ENCODE data around the gene FAM171A2. TPM values are rescaled to one million over a fixed set of nuclear protein-coding genes. Genes with fewer than 3 reads are reported as not detected.

The FAM171A2 gene
- total and polyA plus RNA-seq, 2 donors (not counting 1 experiment from before 2014, with no cell fraction given): 1.7 to 5.0 TPM

- H3K9ac ChIP-seq (ENCODE audit: insufficient read depth, low read length): no peak overlapping the region
- peaks cover 5% of the 10 kb centered on the region for H3K4me1 ChIP-seq (ENCODE audit: control insufficient read depth, extremely low read depth, insufficient read depth, low read length)
- H3K27me3 ChIP-seq (ENCODE audit: control insufficient read depth, insufficient read depth, low read length): no peaks in the 10 kb centered on the region
- H3K4me3 ChIP-seq (replicated peaks in 1 of 4; ENCODE audit: control extremely low read depth in 1 of 4, insufficient read depth in 1 of 4, low read depth in 3 of 4, low read length in 4 of 4): no peak overlapping the region
- no peak overlapping the region for H3K27ac ChIP-seq (ENCODE audit: insufficient read depth, low read length)
- H3K4me2 ChIP-seq (ENCODE audit: extremely low read depth, insufficient read depth, low read length): no peak overlapping the region
- H3K36me3 ChIP-seq (ENCODE audit: control insufficient read depth, insufficient read depth, low read length): no peaks in the 10 kb centered on the region
- no peak overlapping the region for H2AFZ ChIP-seq (ENCODE audit: low read length)
- no peak for TF ChIP-seq CTCF (conservative IDR thresholded peaks at IDR 0.05 in 1 of 2, IDR thresholded peaks at IDR 0.05 in 1 of 2; ENCODE audit: low read depth in 1 of 2, low read length in 2 of 2)
- TF ChIP-seq EZH2 (IDR thresholded peaks at IDR 0.05; ENCODE audit: low read length, missing control alignments): no peak
- no peak for DNase-seq (ENCODE audit: low read depth in 2 of 2)
- H4K20me1 ChIP-seq (ENCODE audit: control insufficient read depth, extremely low read depth, insufficient read depth, low read length): no peaks in the 10 kb centered on the region
- no peaks in the 10 kb centered on the region for H3K79me2 ChIP-seq (ENCODE audit: control insufficient read depth, insufficient read depth, low read length)
- H3K9me3 ChIP-seq (ENCODE audit: control insufficient read depth, insufficient read depth, low read depth, low read length): no peaks in the 10 kb centered on the region
Measured at GRCh38 chr17:44358066-44358465, 5.6 kb downstream of the FAM171A2 start.

DNA sequence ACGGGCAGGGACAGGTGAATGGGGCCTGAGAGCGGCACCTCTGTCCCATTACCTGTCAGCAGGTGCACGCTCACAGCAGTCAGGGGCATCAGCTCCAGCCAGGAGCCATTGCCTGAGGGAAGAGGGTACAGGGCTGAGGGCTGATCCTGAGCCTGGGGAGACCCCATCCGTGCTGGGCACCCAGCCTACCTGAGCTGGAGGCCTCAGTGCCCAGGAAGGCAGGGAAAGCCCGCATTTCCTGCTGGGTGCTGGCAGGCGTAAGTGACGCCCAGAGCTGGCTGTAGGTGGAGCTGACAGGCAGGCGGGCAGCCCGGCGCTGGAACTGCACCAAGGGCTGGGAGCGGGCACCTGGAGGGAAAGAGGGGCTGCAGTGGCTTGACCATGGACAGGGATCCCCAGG, 7.4 kb downstream of the FAM171A2 start:
- H4K20me1 ChIP-seq (ENCODE audit: control insufficient read depth, extremely low read depth, insufficient read depth, low read length): no peaks in the 10 kb centered on the region
- TF ChIP-seq EZH2 (IDR thresholded peaks at IDR 0.05; ENCODE audit: low read length, missing control alignments) (no peak), CTCF (conservative IDR thresholded peaks at IDR 0.05 in 1 of 2, IDR thresholded peaks at IDR 0.05 in 1 of 2; ENCODE audit: low read depth in 1 of 2, low read length in 2 of 2) (no peak)
- H3K9me3 ChIP-seq (ENCODE audit: control insufficient read depth, insufficient read depth, low read depth, low read length): no peaks in the 10 kb centered on the region
- DNase-seq (ENCODE audit: low read depth in 2 of 2): no peak
- H3K27ac ChIP-seq (ENCODE audit: insufficient read depth, low read length): no peak overlapping the region
- H3K36me3 ChIP-seq (ENCODE audit: control insufficient read depth, insufficient read depth, low read length): peaks cover 12% of the 10 kb centered on the region
- peaks cover 5% of the 10 kb centered on the region for H3K4me1 ChIP-seq (ENCODE audit: control insufficient read depth, extremely low read depth, insufficient read depth, low read length)
- H3K79me2 ChIP-seq (ENCODE audit: control insufficient read depth, insufficient read depth, low read length): no peaks in the 10 kb centered on the region
- H3K4me3 ChIP-seq (replicated peaks in 1 of 4; ENCODE audit: control extremely low read depth in 1 of 4, insufficient read depth in 1 of 4, low read depth in 3 of 4, low read length in 4 of 4): no peak overlapping the region
- H2AFZ ChIP-seq (ENCODE audit: low read length): no peak overlapping the region
- H3K4me2 ChIP-seq (ENCODE audit: extremely low read depth, insufficient read depth, low read length): no peak overlapping the region
- H3K9ac ChIP-seq (ENCODE audit: insufficient read depth, low read length): no peak overlapping the region
- H3K27me3 ChIP-seq (ENCODE audit: control insufficient read depth, insufficient read depth, low read length): no peaks in the 10 kb centered on the region

- Histone ChIP-seq H3K4me3 (replicated peaks in 1 of 4; ENCODE audit: control extremely low read depth in 1 of 4, insufficient read depth in 1 of 4, low read depth in 3 of 4, low read length in 4 of 4) (no peak overlapping the region), H2AFZ (ENCODE audit: low read length) (no peak overlapping the region), H3K79me2 (ENCODE audit: control insufficient read depth, insufficient read depth, low read length) (no peaks in the 10 kb centered on the region), H3K4me1 (ENCODE audit: control insufficient read depth, extremely low read depth, insufficient read depth, low read length) (no peaks in the 10 kb centered on the region), H3K4me2 (ENCODE audit: extremely low read depth, insufficient read depth, low read length) (no peak overlapping the region), H3K27me3 (ENCODE audit: control insufficient read depth, insufficient read depth, low read length) (no peaks in the 10 kb centered on the region), H4K20me1 (ENCODE audit: control insufficient read depth, extremely low read depth, insufficient read depth, low read length) (no peaks in the 10 kb centered on the region), H3K27ac (ENCODE audit: insufficient read depth, low read length) (no peak overlapping the region), H3K9me3 (ENCODE audit: control insufficient read depth, insufficient read depth, low read depth, low read length) (no peaks in the 10 kb centered on the region), H3K36me3 (ENCODE audit: control insufficient read depth, insufficient read depth, low read length) (peaks cover 14% of the 10 kb centered on the region), H3K9ac (ENCODE audit: insufficient read depth, low read length) (no peak overlapping the region)
- no peak for DNase-seq (ENCODE audit: low read depth in 2 of 2)
- TF ChIP-seq EZH2 (IDR thresholded peaks at IDR 0.05; ENCODE audit: low read length, missing control alignments): no peak
- TF ChIP-seq CTCF (conservative IDR thresholded peaks at IDR 0.05 in 1 of 2, IDR thresholded peaks at IDR 0.05 in 1 of 2; ENCODE audit: low read depth in 1 of 2, low read length in 2 of 2): no peak
Measured at GRCh38 chr17:44355642-44356099, 8.0 kb downstream of the FAM171A2 start.

Data from fibroblast of lung (primary cell).